Fibroblast of skin of right biceps (primary cell): ENCODE measurements around the gene TTC4.

Source experiments
- DNase-seq: peaks from one replicate; pipeline ENCODE4 v3.0.0-alpha.2; 2013

TTC4 gene

GRCh38 chr1:54787604-54788003, 71.9 kb downstream of the TTC4 start:
- no peak for DNase-seq

- no peak for DNase-seq
These were observed 72.8 kb downstream of the TTC4 start for GRCh38 chr1:54788459-54788858.

GRCh38 chr1:54791880-54792522, 76.3 kb downstream of the TTC4 start:
- DNase-seq = peak; percentile 20
